Testis (tissue), 2 donors: ENCODE measurements around the gene MZT2A.
"Not testable (repeated sequence)": the region's sequence is repeated elsewhere in the genome, so short reads cannot be mapped to it uniquely, and the experiment has no call there.

Source experiments
- POLR2A ChIP-seq: fragments of 450-650 bp; IDR thresholded peaks from one replicate; pipeline ENCODE4 v1.6.1; 2017; ENCODE audit warnings: antibody characterized with exemption, mild to moderate bottlenecking, moderate library complexity
- TF ChIP-seq, protein P1 (sequence below), 3 experiments: fragments of 450-650 bp in 2 of 3; fragments of 200-600 bp in 1 of 3; sonication (generic) in 1 of 3; IDR thresholded peaks; one replicate each; pipeline ENCODE4 v1.5.1; 2016 to 2019; ENCODE audit warnings: antibody characterized with exemption in 3 of 3, mild to moderate bottlenecking in 2 of 3, moderate library complexity in 1 of 3

DNA sequence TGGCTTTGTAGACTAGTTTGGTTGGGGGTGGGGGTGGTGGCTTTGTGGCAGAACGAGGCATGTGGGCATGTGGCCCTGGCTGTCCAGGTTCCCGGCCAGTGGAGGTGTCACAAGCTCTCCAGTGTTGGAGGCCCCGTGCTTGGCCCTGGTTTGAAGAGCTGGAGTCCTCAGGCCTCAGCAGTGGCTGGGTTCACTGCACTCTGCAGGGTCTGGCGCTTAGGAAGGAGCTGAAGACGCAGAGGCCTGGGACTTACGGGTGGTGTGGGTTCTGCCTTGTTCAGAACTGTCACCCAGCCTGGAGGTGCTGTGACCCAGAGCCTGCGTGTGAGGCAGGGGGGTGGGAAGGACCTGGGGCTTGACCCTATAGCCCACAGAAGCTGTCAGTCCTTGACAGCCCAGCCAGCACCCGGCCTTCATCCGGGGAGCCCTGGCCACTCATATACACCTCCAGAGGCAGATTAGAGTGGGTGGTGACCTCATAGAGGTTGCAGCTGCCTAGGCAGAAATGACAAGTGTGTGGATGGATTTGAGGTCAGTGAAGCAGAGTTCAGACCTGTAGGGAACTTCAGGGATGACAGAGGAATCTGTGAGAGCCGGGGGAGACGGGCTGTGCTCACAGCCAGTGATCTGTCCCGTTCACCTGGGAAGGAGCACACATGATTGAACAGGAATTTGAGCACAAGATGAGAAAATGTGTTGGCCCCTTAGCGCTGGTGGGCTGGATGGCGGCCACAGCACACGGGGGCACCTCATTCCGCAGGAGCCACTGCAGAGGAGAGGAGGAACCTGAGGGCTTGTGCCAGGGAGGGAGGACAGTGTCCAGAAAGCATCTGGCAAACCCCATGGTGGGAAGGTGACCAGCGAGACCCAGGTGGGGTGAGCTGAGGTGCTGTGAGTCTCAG is 20.0 kb upstream of the MZT2A start:
- TF ChIP-seq, protein P1, sequence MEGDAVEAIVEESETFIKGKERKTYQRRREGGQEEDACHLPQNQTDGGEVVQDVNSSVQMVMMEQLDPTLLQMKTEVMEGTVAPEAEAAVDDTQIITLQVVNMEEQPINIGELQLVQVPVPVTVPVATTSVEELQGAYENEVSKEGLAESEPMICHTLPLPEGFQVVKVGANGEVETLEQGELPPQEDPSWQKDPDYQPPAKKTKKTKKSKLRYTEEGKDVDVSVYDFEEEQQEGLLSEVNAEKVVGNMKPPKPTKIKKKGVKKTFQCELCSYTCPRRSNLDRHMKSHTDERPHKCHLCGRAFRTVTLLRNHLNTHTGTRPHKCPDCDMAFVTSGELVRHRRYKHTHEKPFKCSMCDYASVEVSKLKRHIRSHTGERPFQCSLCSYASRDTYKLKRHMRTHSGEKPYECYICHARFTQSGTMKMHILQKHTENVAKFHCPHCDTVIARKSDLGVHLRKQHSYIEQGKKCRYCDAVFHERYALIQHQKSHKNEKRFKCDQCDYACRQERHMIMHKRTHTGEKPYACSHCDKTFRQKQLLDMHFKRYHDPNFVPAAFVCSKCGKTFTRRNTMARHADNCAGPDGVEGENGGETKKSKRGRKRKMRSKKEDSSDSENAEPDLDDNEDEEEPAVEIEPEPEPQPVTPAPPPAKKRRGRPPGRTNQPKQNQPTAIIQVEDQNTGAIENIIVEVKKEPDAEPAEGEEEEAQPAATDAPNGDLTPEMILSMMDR (IDR thresholded peaks at IDR 0.05), result not testable (repeated sequence)
- not testable (repeated sequence) for TF ChIP-seq POLR2A
